Measurements from ENCODE around the gene APOLD1. TPM values are rescaled to one million over a fixed set of nuclear protein-coding genes. Genes with fewer than 3 reads are reported as not detected.

Gene APOLD1
- total and polyA plus RNA-seq, 2 of the 8 experiments (the other 6 are each of a cell fraction or from before 2014, with no cell fraction given) = 0.12 to 0.71 TPM

DNA sequence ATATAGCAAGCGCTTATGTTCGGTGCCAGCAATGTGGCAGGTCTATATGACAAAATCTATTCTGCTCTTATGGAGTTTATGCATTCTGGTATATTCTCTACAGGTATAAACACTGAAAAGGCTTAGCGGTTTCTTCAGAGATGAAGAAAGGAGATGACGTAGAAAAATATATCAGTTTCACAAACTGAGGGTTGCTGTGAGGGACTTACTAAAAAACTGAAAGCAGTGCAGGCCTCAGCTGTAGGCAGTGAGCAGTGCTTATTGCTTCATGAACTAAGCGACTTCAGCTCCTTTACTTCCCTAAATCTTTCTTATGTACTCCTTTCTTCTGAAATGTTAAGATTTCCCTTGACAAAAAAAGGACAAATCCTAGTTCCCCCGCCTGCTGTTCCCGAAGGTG lies 32.2 kb downstream of the APOLD1 start:
- FAIRE-seq = no peak
- 98% methylated on average over 7 of the region's 7 CpGs; no CpG with 5 or more reads in 1 of the 2 experiments for WGBS, 2 experiments (ENCODE audit: extremely low coverage in 1 of 2, insufficient coverage in 1 of 2, insufficient read length in 1 of 2, insufficient replicate concordance in 2 of 2, low coverage in 1 of 2, low lambda C conversion rate in 2 of 2, missing lambda C conversion rate in 1 of 2)
- H4K91ac ChIP-seq (replicated peaks; ENCODE audit: insufficient read length, low read length) = no peak overlapping the region
- TF ChIP-seq SP4 (IDR thresholded peaks at IDR 0.05; ENCODE audit: low read length) (no peak), GABPA (IDR thresholded peaks at IDR 0.05; ENCODE audit: borderline replicate concordance, insufficient read depth, low read length) (no peak), TEAD4 (IDR thresholded peaks at IDR 0.05; ENCODE audit: low read depth, low read length) (no peak), HDAC6 (IDR thresholded peaks at IDR 0.05; ENCODE audit: low read depth, low read length) (no peak), SRF (IDR thresholded peaks at IDR 0.05; ENCODE audit: low read depth, low read length) (no peak), CHD1 (IDR thresholded peaks at IDR 0.05; ENCODE audit: low read depth, low read length) (no peak), SAP30 (IDR thresholded peaks at IDR 0.05; ENCODE audit: insufficient read depth, insufficient replicate concordance, low read length) (no peak), FOSL1 (IDR thresholded peaks at IDR 0.05; ENCODE audit: insufficient read depth, low read depth, low read length) (no peak), POLR2AphosphoS5 (IDR thresholded peaks at IDR 0.05; ENCODE audit: low read depth, low read length) (no peak), CTBP2 (IDR thresholded peaks at IDR 0.05; ENCODE audit: borderline replicate concordance, insufficient read depth, insufficient read length, low read length) (no peak), KDM4A (IDR thresholded peaks at IDR 0.05; ENCODE audit: low read depth, low read length, severe bottlenecking) (no peak), GTF2F1 (IDR thresholded peaks at IDR 0.05; ENCODE audit: borderline replicate concordance, low read depth, low read length) (no peak), PHF8 (conservative IDR thresholded peaks at IDR 0.05; ENCODE audit: low read depth, low read length) (no peak)
- TF ChIP-seq, protein P1, sequence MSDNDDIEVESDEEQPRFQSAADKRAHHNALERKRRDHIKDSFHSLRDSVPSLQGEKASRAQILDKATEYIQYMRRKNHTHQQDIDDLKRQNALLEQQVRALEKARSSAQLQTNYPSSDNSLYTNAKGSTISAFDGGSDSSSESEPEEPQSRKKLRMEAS (IDR thresholded peaks at IDR 0.05) = no peak

More for the DNA sequence above, 32.2 kb downstream of the APOLD1 start:
- Histone ChIP-seq H2BK120ac (replicated peaks; ENCODE audit: low read depth, low read length) (no peak overlapping the region), H2AK5ac (ENCODE audit: low read depth, low read length) (no peak overlapping the region), H3K4me3 (ENCODE audit: extremely low read depth in 1 of 4, insufficient read depth in 2 of 4, low read depth in 3 of 4, low read length in 4 of 4) (no peak overlapping the region), H2AFZ (ENCODE audit: low read length) (no peak overlapping the region), H2BK5ac (ENCODE audit: low read depth, low read length) (no peak overlapping the region), H2BK15ac (ENCODE audit: low read length) (no peak overlapping the region), H3K23ac (ENCODE audit: insufficient read length) (no peak overlapping the region), H3K9me3 (ENCODE audit: insufficient read depth in 2 of 2, low read depth in 1 of 2, low read length in 1 of 2) (no peaks in the 10 kb centered on the region), H3K23me2 (ENCODE audit: low read depth, low read length) (no peaks in the 10 kb centered on the region; the same call in 1 of the 2 replicates), H4K5ac (ENCODE audit: insufficient read length, low read depth, low read length) (no peak overlapping the region), H3K4me2 (ENCODE audit: insufficient read depth in 1 of 2, low read depth in 2 of 2, low read length in 2 of 2) (no peak overlapping the region), H2BK12ac (ENCODE audit: low read depth, low read length) (no peak overlapping the region), H3K14ac (ENCODE audit: insufficient read length) (no peak overlapping the region), H3K18ac (ENCODE audit: extremely low read depth, low read length) (no peak overlapping the region), H3K36me3 (ENCODE audit: control insufficient read depth in 2 of 4, insufficient read depth in 4 of 4, low read length in 3 of 4) (peaks cover 6 to 24% (median 11%) of the 10 kb centered on the region in 4 experiments), H3K56ac (replicated peaks; ENCODE audit: insufficient read length, low read depth, low read length) (no peak overlapping the region), H3K79me2 (ENCODE audit: control insufficient read depth in 1 of 2, insufficient read depth in 2 of 2, low read length in 2 of 2) (peaks cover 6 to 65% of the 10 kb centered on the region in 2 experiments; a peak in 3 of 4 replicates), H3K9ac (replicated peaks in 1 of 4; ENCODE audit: extremely low read depth in 1 of 4, low read depth in 3 of 4, low read length in 3 of 4) (no peak overlapping the region), H4K8ac (ENCODE audit: extremely low read depth, insufficient read depth, low read length) (no peak overlapping the region), H3K27ac (ENCODE audit: low read depth, low read length) (no peak overlapping the region), H3K4me1 (replicated peaks in 1 of 4; ENCODE audit: control insufficient read depth in 3 of 4, insufficient read depth in 4 of 4, low read length in 3 of 4) (no peaks in the 10 kb centered on the region; a peak in 1 of 7 replicates), H3K27me3 (replicated peaks in 1 of 4; ENCODE audit: control insufficient read depth in 3 of 4, extremely low read depth in 1 of 4, insufficient read depth in 3 of 4, low read length in 3 of 4) (no peaks in the 10 kb centered on the region), H2BK20ac (ENCODE audit: low read length) (no peak overlapping the region), H3K4ac (replicated peaks; ENCODE audit: insufficient read length, low read depth, low read length) (no peak overlapping the region), H3K79me1 (ENCODE audit: low read depth, low read length) (no peaks in the 10 kb centered on the region; the same call in none of the 2 replicates), H4K20me1 (replicated peaks in 1 of 2; ENCODE audit: control insufficient read depth in 1 of 2, insufficient read depth in 2 of 2, low read length in 2 of 2) (peaks cover 0 to 3% of the 10 kb centered on the region in 2 experiments)
- ChIA-PET POLR2A (ENCODE audit: partially characterized antibody) (interaction anchor here (1.3 kb wide), 1 partner anchor 13 kb away, joined by 3 read pairs; no protein-coding TSS in a partner anchor), CTCF (ENCODE audit: partially characterized antibody) (interaction anchor here (0.9 to 9.8 kb wide), 3 partner anchors 19 to 74 kb away, joined by 3 to 55 read pairs (median 19); no protein-coding TSS in a partner anchor)
- no peak for DNase-seq (ENCODE audit: low read depth in 1 of 2, low spot score in 2 of 2)

Measured in H1 (cell line).